GM18498 (cell line): ENCODE data around the gene WDR72.
"Not testable (repeated sequence)": the region's sequence is repeated elsewhere in the genome, so short reads cannot be mapped to it uniquely, and the experiment has no call there.

ENCODE experiments used
- ATAC-seq: cut with Tn5 transposase; IDR thresholded peaks from one replicate; pipeline ENCODE4 v1.9.1; 2021; ENCODE audit warnings: mild to moderate bottlenecking, moderate library complexity; ENCODE audit not compliant: unreplicated experiment

Gene WDR72

GRCh38 chr15:53710906-53711305 lies 48.6 kb downstream of the WDR72 start:
- ATAC-seq, result no peak

GRCh38 chr15:53709821-53710220 lies 49.6 kb downstream of the WDR72 start:
- ATAC-seq, result no peak

GRCh38 chr15:53695365-53695764 lies 64.1 kb downstream of the WDR72 start:
- no peak for ATAC-seq

GRCh38 chr15:53694476-53694874 lies 65.0 kb downstream of the WDR72 start:
- ATAC-seq, result no peak

GRCh38 chr15:53693729-53694475 lies 65.6 kb downstream of the WDR72 start:
- ATAC-seq, result no peak

- not testable (repeated sequence) for ATAC-seq
Observed at GRCh38 chr15:53684162-53684561, 75.3 kb downstream of the WDR72 start.

- no peak for ATAC-seq
Observed at GRCh38 chr15:53681056-53681455, 78.4 kb downstream of the WDR72 start.

- ATAC-seq, result no peak
Observed at GRCh38 chr15:53675832-53676231, 83.6 kb downstream of the WDR72 start.

- ATAC-seq, result no peak
Observed at GRCh38 chr15:53671545-53671944, 87.9 kb downstream of the WDR72 start.

GRCh38 chr15:53670701-53671100 lies 88.8 kb downstream of the WDR72 start:
- ATAC-seq, result no peak

- ATAC-seq, result no peak
Observed at GRCh38 chr15:53665930-53666329, 93.5 kb downstream of the WDR72 start.

- no peak for ATAC-seq
Observed at GRCh38 chr15:53658827-53659555, 100.5 kb downstream of the WDR72 start.

- ATAC-seq, result no peak
Observed at GRCh38 chr15:53658255-53658654, 101.2 kb downstream of the WDR72 start.

- no peak for ATAC-seq
Observed at GRCh38 chr15:53648934-53649333, 110.5 kb downstream of the WDR72 start.

- no peak for ATAC-seq
Observed at GRCh38 chr15:53644660-53645059, 114.8 kb downstream of the WDR72 start.

GRCh38 chr15:53634517-53635106 lies 124.9 kb downstream of the WDR72 start:
- ATAC-seq, result no peak

GRCh38 chr15:53627279-53627678 lies 132.2 kb downstream of the WDR72 start:
- no peak for ATAC-seq

GRCh38 chr15:53625962-53626845 lies 133.3 kb downstream of the WDR72 start:
- ATAC-seq, result no peak

GRCh38 chr15:53625260-53625659 lies 134.2 kb downstream of the WDR72 start:
- ATAC-seq, result no peak

- no peak for ATAC-seq
Observed at GRCh38 chr15:53618461-53618860, 141.0 kb downstream of the WDR72 start.
